Thoracic aorta (tissue), 2 donors: Measurements from ENCODE around the gene PRELID3B. TPM values are rescaled to one million over a fixed set of nuclear protein-coding genes. Genes with fewer than 3 reads are reported as not detected.

Experiments
- ATAC-seq: fragments of 150-250 bp; one replicate; pipeline ENCODE4 v1.8.0; 2017; ENCODE audit warnings: low read depth; ENCODE audit not compliant: insufficient number of reproducible peaks, low FRiP score
- DNase-seq: peaks from one replicate; pipeline ENCODE4 v3.0.0-alpha.2; 2020; ENCODE audit warnings: low spot score
- H3K27ac ChIP-seq, 2 donors: fragments of 200-600 bp; sonication (generic); 1 replicate in 1 of 2; 2 replicates in 1 of 2; pipeline ENCODE4 v1.5.1; 2016; ENCODE audit warnings: mild to moderate bottlenecking in 2 of 2, moderate library complexity in 2 of 2
- H3K27me3 ChIP-seq: fragments of 200-600 bp; sonication (generic); replicated peaks from 2 replicates; pipeline ENCODE4 v1.6.0; 2016; ENCODE audit warnings: mild to moderate bottlenecking; ENCODE audit not compliant: insufficient read depth
- H3K36me3 ChIP-seq: fragments of 200-600 bp; sonication (generic); one replicate; pipeline ENCODE4 v1.5.1; 2016
- H3K4me1 ChIP-seq, 2 donors: fragments of 200-600 bp; sonication (generic); 1 replicate in 1 of 2; 2 replicates in 1 of 2; pipeline versions ENCODE4 v1.5.1 to v1.6.0; 2016; ENCODE audit warnings: low read depth in 2 of 2, mild to moderate bottlenecking in 1 of 2; ENCODE audit not compliant: control insufficient read depth in 1 of 2
- H3K4me3 ChIP-seq: fragments of 200-600 bp; sonication (generic); 2 replicates; pipeline ENCODE4 v1.5.1; 2016; ENCODE audit warnings: mild to moderate bottlenecking
- H3K9me3 ChIP-seq: fragments of 200-600 bp; sonication (generic); 2 replicates; pipeline ENCODE4 v1.5.1; 2016
- total RNA-seq, 2 donors: library from RNA; depleted of rRNA; stranded (reverse); fragments of >200 nt; gene quantifications; one replicate each; pipeline versions ENCODE4 v1.1.0 to v1.2.3, GENCODE V29; 2016
- TF ChIP-seq, protein P1 (sequence below): fragments of 200-600 bp; sonication (generic); IDR thresholded peaks from one replicate; pipeline ENCODE4 v1.5.1; 2019; ENCODE audit warnings: antibody characterized with exemption

Gene PRELID3B
- total RNA-seq, 2 donors from 2014 or later: 25.5 to 30.5 TPM

DNA sequence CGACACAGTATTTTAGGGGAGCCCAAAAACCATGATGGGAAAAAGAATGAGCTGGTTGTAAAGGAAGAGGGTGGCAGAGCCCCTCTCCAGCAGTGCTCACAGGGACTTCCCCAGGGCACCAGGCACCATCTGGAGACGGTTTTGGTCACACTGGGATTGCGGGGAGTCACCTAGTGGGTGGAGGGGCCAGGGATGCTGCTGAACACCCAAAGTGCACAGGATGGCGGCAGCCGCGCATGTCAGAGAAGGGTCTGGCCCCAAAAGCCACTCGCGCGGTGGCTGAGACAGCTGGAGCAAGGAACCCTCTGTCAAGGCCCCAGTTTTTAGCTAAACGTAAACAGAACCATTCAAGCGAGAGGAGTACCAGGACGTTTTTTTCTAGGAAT is 46.4 kb downstream of the PRELID3B start:
- peaks cover 47% of the 10 kb centered on the region for H3K36me3 ChIP-seq
- H3K9me3 ChIP-seq: no peaks in the 10 kb centered on the region
- H3K27ac ChIP-seq: no peak overlapping the region
- TF ChIP-seq, protein P1, sequence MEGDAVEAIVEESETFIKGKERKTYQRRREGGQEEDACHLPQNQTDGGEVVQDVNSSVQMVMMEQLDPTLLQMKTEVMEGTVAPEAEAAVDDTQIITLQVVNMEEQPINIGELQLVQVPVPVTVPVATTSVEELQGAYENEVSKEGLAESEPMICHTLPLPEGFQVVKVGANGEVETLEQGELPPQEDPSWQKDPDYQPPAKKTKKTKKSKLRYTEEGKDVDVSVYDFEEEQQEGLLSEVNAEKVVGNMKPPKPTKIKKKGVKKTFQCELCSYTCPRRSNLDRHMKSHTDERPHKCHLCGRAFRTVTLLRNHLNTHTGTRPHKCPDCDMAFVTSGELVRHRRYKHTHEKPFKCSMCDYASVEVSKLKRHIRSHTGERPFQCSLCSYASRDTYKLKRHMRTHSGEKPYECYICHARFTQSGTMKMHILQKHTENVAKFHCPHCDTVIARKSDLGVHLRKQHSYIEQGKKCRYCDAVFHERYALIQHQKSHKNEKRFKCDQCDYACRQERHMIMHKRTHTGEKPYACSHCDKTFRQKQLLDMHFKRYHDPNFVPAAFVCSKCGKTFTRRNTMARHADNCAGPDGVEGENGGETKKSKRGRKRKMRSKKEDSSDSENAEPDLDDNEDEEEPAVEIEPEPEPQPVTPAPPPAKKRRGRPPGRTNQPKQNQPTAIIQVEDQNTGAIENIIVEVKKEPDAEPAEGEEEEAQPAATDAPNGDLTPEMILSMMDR: no peak
- DNase-seq (no peak), ATAC-seq (no peak)
- no peak overlapping the region for H3K4me3 ChIP-seq
- H3K4me1 ChIP-seq: peaks cover 0 to 3% of the 10 kb centered on the region in 2 donors
- H3K27me3 ChIP-seq: no peaks in the 10 kb centered on the region

DNA sequence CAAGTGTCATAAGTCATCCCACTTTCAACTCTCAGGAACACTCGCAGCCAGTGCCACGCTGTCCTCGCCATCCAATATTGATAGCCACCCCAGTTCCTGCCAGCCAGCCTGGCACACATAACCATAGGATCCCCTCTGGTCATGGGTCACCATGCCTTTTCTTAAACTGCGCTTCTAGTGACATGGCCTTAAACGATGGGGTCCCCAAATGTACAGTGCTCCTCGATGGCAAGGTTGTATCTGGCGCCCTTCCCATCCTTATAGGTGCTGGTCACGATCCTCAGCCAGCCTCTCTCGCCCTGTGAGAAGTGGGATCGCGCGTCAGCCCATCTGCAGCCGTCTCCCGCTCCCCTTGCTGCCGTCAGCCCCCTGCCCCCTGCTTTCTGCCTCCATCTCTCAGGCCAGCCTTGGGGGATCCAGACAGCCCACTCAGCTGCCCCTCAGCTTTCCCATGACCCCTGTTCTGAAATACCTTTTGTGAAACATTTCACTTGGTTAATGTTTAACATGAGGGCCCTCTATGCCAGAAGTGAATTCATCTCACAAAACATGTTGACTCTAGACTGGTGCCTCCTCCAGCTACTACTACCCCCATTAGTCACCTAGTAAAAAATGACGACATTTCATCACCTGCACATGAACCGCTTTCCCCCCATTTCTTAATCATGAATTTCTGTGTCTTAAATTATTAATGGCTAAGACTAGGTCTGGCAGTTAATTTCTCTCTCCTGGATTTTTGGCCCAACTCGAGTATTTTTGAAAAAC is 46.9 kb downstream of the PRELID3B start:
- Histone ChIP-seq H3K4me1 (peaks cover 0 to 3% of the 10 kb centered on the region in 2 donors), H3K4me3 (no peak overlapping the region), H3K27ac (no peak overlapping the region), H3K27me3 (no peaks in the 10 kb centered on the region), H3K36me3 (peaks cover 49% of the 10 kb centered on the region), H3K9me3 (no peaks in the 10 kb centered on the region)
- no peak for DNase-seq
- no peak for ATAC-seq
- TF ChIP-seq, protein P1: no peak

DNA sequence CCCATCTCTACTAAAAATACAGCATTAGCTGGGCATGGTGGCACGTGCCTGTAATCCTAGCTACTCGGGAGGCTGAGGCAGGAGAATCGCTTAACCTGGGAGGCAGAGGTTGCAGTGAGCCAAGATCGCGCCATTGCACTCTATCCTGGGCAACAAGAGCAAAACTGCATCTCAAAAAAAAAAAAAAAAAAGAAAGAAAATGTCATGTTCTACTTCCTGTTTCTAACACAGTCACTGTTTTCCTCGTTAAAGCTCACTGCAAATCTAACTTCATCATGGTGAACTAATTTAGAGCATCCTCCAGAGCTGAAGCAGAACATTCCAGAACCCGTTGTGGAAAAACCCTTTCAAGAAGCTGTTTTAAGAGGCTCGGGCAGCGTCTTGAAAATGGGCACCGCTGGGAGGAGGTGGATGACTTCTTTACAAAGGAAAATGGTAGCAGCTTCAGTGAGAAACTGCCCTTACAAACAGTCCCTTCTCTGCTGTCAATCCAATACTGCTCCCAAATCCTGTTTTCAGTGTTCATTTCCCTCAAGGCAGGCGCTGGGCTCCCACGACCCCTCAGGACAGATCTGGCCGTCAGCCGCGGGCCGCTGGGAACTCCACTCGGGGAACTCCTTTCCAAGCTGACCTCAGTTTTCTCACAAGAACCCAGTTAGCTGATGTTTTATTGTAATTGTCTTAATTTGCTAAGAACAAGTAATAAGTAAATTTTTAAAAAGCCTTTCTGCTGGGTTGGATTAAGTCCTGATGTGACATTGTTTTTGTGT is 48.0 kb downstream of the PRELID3B start:
- Histone ChIP-seq H3K9me3 (no peaks in the 10 kb centered on the region), H3K4me3 (no peak overlapping the region), H3K36me3 (peaks cover 52% of the 10 kb centered on the region), H3K27ac (peak overlapping the region in 1 of 2 donors; percentile 39), H3K4me1 (peaks cover 0 to 3% of the 10 kb centered on the region in 2 donors), H3K27me3 (no peaks in the 10 kb centered on the region)
- DNase-seq (no peak), ATAC-seq (no peak)
- TF ChIP-seq, protein P1: no peak

DNA sequence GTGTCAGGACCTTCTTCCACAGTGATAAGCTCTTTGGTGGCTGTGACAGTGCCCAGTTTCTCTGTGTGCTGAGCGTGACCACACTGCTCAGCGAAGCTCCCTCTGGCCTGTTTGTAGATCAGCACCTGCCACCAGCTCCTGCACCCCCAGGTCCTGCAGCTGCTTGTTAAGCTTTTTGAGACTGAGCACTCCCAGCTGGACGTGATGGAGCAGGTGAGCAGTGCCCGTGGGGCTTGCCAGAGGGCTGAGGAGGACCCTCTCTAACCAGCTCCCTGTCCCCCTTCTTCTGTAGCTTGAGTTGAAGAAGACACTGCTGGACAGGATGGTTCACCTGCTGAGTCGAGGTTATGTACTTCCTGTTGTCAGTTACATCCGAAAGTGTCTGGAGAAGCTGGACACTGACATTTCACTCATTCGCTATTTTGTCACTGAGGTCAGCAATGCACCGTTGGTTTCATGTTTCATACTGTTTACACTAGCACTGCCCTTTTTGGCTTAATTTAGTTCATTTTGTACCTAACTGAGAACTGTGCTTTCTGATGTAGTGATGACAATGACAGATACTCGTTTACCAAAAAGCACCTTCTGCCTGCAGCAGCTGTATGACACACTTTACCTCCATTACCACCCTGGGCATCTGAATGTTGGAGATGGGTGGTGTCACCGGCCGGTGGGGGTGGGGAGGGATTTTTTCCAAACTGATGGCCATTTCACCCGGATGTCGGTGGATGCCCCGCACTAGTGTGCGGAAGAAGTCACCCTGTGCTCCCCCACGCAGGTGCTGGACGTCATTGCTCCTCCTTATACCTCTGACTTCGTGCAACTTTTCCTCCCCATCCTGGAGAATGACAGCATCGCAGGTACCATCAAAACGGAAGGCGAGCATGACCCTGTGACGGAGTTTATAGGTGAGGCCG is 49.0 kb downstream of the PRELID3B start:
- H3K4me3 ChIP-seq: no peak overlapping the region
- no peaks in the 10 kb centered on the region for H3K9me3 ChIP-seq
- no peaks in the 10 kb centered on the region for H3K27me3 ChIP-seq
- peaks cover 53% of the 10 kb centered on the region for H3K36me3 ChIP-seq
- peaks cover 0 to 7% of the 10 kb centered on the region in 2 donors for H3K4me1 ChIP-seq
- ATAC-seq: no peak
- no peak overlapping the region for H3K27ac ChIP-seq
- DNase-seq: no peak
- TF ChIP-seq, protein P1: no peak
